HUES64 (cell line): Measurements from ENCODE around the gene MRPL14.

Source experiments
- H3K27ac ChIP-seq: 2 replicates; pipeline ENCODE4 v1.7.0; 2013; ENCODE audit warnings: low read depth, low read length, inconsistent platforms
- H3K27me3 ChIP-seq: 2 replicates; pipeline ENCODE4 v1.6.1; 2013; ENCODE audit warnings: mild to moderate bottlenecking, low read length; ENCODE audit not compliant: insufficient read depth
- H3K36me3 ChIP-seq: 2 replicates; pipeline ENCODE4 v1.6.1; 2013; ENCODE audit warnings: mild to moderate bottlenecking, low read length; ENCODE audit not compliant: insufficient read depth
- H3K4me1 ChIP-seq: 2 replicates; pipeline ENCODE4 v1.6.1; 2013; ENCODE audit warnings: mild to moderate bottlenecking, low read length, moderate library complexity; ENCODE audit not compliant: insufficient read depth
- H3K4me3 ChIP-seq: 2 replicates; pipeline ENCODE4 v1.5.1; 2013; ENCODE audit warnings: mild to moderate bottlenecking, low read length, moderate library complexity
- H3K9ac ChIP-seq: 2 replicates; pipeline ENCODE4 v1.6.1; 2013; ENCODE audit warnings: mild to moderate bottlenecking, low read depth, low read length
- H3K9me3 ChIP-seq: 2 replicates; pipeline ENCODE4 v1.6.1; 2013; ENCODE audit warnings: low read depth, low read length; ENCODE audit not compliant: insufficient read depth
- WGBS: fragments of 150-250, 120-280 bp; methylation state at CpG from one replicate; pipeline ENCODE4 v1.1.7; 2013; ENCODE audit warnings: missing lambda C conversion rate; 5-methylcytosine and 5-hydroxymethylcytosine counted together

The MRPL14 gene

DNA sequence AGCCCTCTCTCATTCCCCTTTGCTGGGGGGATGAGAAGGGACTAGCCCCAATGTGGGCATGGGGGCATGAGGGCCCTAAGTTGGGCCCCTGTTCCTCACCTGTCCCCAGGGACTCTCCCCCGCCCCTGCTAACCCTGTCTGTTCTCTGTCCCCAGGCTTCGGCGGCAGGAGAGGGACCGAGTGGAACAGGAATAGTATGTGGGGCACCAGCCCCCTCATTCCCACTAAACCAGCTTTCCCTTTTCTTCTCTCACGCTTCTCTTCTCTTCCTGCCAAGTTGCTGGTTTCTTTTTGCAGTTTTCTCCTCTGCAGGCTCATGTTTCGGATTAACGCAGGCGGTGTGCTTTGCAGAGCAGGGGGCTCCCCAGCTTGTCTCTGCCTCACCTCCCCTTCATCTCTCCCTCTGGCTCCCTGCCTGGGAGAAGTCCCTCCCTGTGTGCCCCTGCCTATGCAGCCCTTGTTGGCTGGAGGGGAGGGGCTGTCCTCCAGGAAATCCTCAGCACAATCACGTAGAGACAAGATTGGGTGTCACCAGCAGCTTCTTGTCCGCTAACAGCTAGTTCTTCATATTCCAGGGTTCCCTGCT lies 8.0 kb upstream of the MRPL14 start:
- H3K4me1 ChIP-seq = peaks cover 20% of the 10 kb centered on the region
- H3K27me3 ChIP-seq = no peaks in the 10 kb centered on the region
- WGBS = 93% methylated on average over 10 of the region's 10 CpGs
- H3K27ac ChIP-seq = no peak overlapping the region
- H3K9ac ChIP-seq = no peak overlapping the region
- peaks cover 22% of the 10 kb centered on the region for H3K36me3 ChIP-seq
- H3K4me3 ChIP-seq = no peak overlapping the region
- H3K9me3 ChIP-seq = no peaks in the 10 kb centered on the region

DNA sequence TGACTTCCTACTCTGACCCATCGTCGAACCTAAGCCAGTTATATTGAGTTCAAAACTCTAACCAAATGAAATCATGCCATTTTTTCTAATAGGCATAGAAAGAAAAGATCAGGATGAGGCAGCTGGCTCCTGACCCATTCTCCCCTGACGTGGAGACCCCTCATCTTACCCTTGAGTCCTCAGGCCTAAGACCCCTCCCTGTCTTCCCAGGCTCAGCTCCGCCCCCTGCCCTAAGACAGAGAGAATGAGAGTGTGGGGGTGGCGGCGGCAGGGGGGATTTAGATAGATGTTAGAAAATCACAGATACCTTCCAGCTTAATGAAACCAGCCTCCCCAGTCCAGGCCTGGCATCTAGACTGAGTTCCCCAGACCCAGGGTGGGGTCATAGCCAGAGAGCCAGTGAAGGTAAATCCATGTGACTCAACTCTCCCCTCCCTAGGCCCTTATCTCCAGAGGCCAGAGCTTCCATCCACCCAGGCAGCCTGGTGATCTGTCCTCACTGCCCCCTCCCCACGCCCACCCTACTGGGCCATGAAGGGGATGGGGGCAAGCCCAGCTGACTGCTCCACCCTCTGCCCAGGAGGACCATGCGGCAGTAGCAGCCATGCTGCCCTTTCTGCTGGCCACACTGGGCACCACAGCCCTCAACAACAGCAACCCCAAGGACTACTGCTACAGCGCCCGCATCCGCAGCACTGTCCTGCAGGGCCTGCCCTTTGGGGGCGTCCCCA lies 6.9 kb upstream of the MRPL14 start:
- WGBS = 81% methylated on average over 9 of the region's 12 CpGs

GRCh38 chr6:44133003-44133931 lies 6.0 kb upstream of the MRPL14 start:
- peaks cover 25% of the 10 kb centered on the region for H3K4me1 ChIP-seq
- no peaks in the 10 kb centered on the region for H3K9me3 ChIP-seq
- no peak overlapping the region for H3K27ac ChIP-seq
- 38% methylated on average over 7 of the region's 9 CpGs for WGBS
- 0 out of 2 replicates have a peak, but pooled peaks cover 2% of the 10 kb centered on the region for H3K27me3 ChIP-seq
- H3K36me3 ChIP-seq = peaks cover 11% of the 10 kb centered on the region
- H3K4me3 ChIP-seq = peak overlapping the region; percentile 9; the same call in 1 of the 2 replicates
- H3K9ac ChIP-seq = no peak overlapping the region

More for the DNA sequence above, 6.9 kb upstream of the MRPL14 start:
- Histone ChIP-seq H3K9me3 (no peaks in the 10 kb centered on the region), H3K27me3 (no peaks in the 10 kb centered on the region), H3K27ac (no peak overlapping the region), H3K9ac (no peak overlapping the region), H3K4me1 (peaks cover 20% of the 10 kb centered on the region), H3K4me3 (no peak overlapping the region), H3K36me3 (peaks cover 11% of the 10 kb centered on the region)

GRCh38 chr6:44132476-44132875 lies 5.2 kb upstream of the MRPL14 start:
- H3K4me3 ChIP-seq = no peak overlapping the region
- no peak overlapping the region for H3K27ac ChIP-seq
- peaks cover 25% of the 10 kb centered on the region for H3K4me1 ChIP-seq
- H3K9me3 ChIP-seq = no peaks in the 10 kb centered on the region
- 91% methylated on average over 4 of the region's 4 CpGs for WGBS
- peaks cover 11% of the 10 kb centered on the region for H3K36me3 ChIP-seq
- 0 out of 2 replicates have a peak, but pooled peaks cover 3% of the 10 kb centered on the region for H3K27me3 ChIP-seq
- no peak overlapping the region for H3K9ac ChIP-seq

- H3K4me3 ChIP-seq = no peak overlapping the region
- no peaks in the 10 kb centered on the region for H3K9me3 ChIP-seq
- no peak overlapping the region for H3K9ac ChIP-seq
- 87% methylated on average over 2 of the region's 2 CpGs for WGBS
- no peak overlapping the region for H3K27ac ChIP-seq
- H3K4me1 ChIP-seq = peaks cover 25% of the 10 kb centered on the region
- peaks cover 5% of the 10 kb centered on the region; the same call in 1 of the 2 replicates for H3K36me3 ChIP-seq
- H3K27me3 ChIP-seq = 0 out of 2 replicates have a peak, but pooled peaks cover 3% of the 10 kb centered on the region
These were observed 4.6 kb upstream of the MRPL14 start for GRCh38 chr6:44131892-44132291.

GRCh38 chr6:44129841-44130322 lies 2.6 kb upstream of the MRPL14 start:
- 89% methylated on average over 2 of the region's 2 CpGs for WGBS
- Histone ChIP-seq H3K36me3 (peaks cover 3% of the 10 kb centered on the region; the same call in 1 of the 2 replicates), H3K4me1 (peaks cover 34% of the 10 kb centered on the region), H3K9ac (no peak overlapping the region), H3K9me3 (no peaks in the 10 kb centered on the region), H3K4me3 (no peak overlapping the region), H3K27me3 (0 out of 2 replicates have a peak, but pooled peaks cover 3% of the 10 kb centered on the region), H3K27ac (no peak overlapping the region)

GRCh38 chr6:44128020-44128917 lies 1.0 kb upstream of the MRPL14 start:
- Histone ChIP-seq H3K9me3 (no peaks in the 10 kb centered on the region), H3K4me1 (peaks cover 38% of the 10 kb centered on the region), H3K4me3 (peak overlapping the region; percentile 88), H3K27me3 (0 out of 2 replicates have a peak, but pooled peaks cover 3% of the 10 kb centered on the region), H3K36me3 (peaks cover 6% of the 10 kb centered on the region), H3K9ac (peak overlapping the region; percentile 77), H3K27ac (no peak overlapping the region)
- 6% methylated on average over 49 of the region's 49 CpGs for WGBS

DNA sequence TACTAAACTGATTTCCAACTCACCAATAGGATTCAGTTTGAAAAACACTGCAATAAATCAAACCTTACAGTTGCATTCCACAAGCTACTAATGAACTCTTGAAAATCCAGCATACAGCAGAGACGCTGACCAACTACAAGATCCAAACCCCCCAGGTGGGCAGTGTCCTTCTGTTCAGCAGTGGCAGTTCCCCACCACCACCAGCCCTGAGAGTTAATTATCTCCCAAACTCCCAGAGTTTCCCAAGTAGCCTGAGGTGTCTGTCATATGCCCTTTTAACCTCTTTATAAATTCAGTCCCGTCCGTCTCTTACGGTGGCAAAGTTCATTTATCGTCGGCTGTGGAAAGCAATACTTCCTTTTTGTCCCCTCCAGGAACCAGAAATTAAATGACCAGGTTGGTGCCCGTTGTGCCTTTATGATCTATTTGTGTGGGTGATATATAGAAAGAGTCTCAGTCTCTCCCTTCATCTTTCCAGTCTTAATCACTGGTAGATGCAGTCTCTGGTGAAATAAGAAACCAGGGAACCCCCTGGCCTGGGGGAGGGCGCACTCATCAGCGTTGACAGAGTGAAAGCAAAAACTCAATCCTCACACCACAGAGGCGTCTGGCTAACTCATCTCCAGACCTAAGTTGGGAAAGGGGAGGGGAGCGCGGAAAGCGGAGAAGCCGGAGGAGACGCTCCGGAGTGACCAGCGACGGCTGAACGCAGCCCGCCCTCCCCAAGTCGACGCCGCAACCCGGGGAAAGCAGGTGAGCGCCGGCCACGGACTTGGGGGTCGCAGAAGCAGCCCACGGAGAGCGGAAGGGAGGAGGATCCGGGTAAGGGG lies 717 bp downstream of the MRPL14 start:
- Histone ChIP-seq H3K27ac (peak overlapping the region; percentile 68), H3K4me1 (peaks cover 36% of the 10 kb centered on the region), H3K9ac (peak overlapping the region; percentile 77), H3K4me3 (peak overlapping the region; percentile 89), H3K9me3 (no peaks in the 10 kb centered on the region), H3K36me3 (peaks cover 6% of the 10 kb centered on the region), H3K27me3 (0 out of 2 replicates have a peak, but pooled peaks cover 3% of the 10 kb centered on the region)
- WGBS = 3% methylated on average over 27 of the region's 31 CpGs

DNA sequence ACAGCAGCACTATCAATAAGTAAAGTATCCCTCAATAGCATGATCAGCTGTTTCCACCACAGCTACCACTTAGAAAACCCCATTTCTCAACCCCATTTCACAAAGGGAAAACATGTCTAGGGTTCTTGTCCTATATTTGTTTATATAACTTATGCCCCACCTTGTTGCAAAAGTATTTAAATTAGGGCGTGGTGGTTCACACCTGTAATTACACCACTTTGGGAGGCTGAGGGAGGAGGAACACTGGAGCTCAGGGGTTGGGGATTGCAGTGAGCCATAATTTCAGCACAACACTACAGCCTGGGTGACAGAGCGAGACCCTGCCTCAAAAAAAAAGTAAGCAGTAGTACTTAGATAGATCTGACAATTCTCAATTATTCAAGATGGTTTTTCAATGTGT lies 3.7 kb downstream of the MRPL14 start:
- 100% methylated on average over 1 of the region's 2 CpGs for WGBS
- H3K9me3 ChIP-seq = no peaks in the 10 kb centered on the region
- no peak overlapping the region for H3K4me3 ChIP-seq
- H3K9ac ChIP-seq = no peak overlapping the region
- 0 out of 2 replicates have a peak, but pooled peaks cover 3% of the 10 kb centered on the region for H3K27me3 ChIP-seq
- H3K4me1 ChIP-seq = peaks cover 41% of the 10 kb centered on the region
- H3K36me3 ChIP-seq = peaks cover 6% of the 10 kb centered on the region
- no peak overlapping the region for H3K27ac ChIP-seq
